Hematopoietic multipotent progenitor cell treated with erythropoietin and hydrocortisone succinate and interleukin-3 and kit ligand, for 17 days (in vitro differentiated cells): Measurements from ENCODE around the gene NDST1.
A peak's percentile ranks its signal among the peaks of the same experiment; 100 is the strongest.

Source experiments
- DNase-seq: peaks from one replicate; pipeline ENCODE4 v3.0.0-alpha.2; 2015; ENCODE audit warnings: low spot score

The NDST1 gene

DNA sequence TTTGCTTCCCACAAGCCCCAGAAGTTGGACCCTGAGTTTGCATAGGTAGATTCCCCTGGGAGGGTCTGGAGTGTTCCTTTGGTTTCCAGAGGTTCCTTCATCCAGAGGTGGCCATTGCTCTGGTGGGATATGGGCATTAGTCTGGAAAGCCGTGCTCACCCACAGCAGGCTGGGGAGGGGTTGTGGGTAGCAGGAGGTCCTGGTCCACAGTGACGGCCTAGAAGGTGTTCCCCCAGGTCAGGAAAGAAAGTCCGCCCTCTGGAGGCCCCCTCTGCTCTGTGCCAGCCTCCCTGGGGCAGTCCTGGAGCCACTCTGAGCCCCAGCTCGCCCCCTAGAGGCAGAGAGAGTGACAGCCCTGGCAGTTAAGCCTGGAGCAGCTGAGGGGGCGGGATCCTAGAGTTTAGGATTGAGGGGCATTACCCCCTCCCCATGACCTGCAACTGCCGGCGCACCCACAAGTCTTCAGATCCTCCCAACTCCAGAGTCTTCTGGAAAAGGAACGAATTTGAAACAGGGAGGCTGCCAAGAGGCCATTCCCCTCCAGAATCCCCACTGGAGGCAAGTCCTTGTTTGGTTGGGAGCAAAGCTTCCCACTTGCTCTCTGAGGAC, 36.8 kb downstream of the NDST1 start:
- peak; percentile 66 for DNase-seq

DNA sequence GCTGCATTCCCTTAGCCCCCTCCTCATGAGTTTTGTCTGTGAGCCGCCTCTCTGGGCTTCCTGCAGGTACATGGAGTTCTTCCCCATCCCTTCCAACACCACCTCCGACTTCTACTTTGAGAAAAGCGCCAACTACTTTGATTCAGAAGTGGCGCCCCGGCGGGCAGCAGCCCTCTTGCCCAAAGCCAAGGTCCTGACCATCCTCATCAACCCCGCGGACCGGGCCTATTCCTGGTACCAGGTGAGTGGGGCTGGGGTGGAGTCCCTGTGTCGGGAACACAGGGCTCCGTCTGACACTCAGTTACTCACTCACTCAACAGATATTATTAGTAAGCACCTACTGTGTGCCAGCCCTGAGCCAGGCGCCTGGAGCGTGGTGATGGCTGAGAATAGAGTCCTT, 37.3 kb downstream of the NDST1 start:
- DNase-seq = no peak

DNA sequence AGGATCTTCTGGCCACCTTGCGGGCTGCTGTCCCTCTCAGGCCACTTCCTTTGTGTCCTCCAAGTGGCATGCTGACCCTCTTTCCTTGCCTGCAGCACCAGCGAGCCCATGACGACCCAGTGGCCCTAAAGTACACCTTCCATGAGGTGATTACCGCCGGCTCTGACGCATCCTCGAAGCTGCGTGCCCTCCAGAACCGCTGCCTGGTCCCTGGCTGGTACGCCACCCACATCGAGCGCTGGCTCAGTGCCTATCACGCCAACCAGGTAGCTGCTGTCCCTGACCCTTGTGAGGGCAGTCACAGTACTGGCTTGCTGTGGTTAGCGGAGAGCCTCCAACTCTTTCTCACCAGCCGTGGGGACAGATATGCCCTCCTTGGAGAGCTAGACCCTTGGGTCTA, 40.2 kb downstream of the NDST1 start:
- no peak for DNase-seq

- no peak for DNase-seq
These were observed 41.8 kb downstream of the NDST1 start for GRCh38 chr5:150549735-150550134.

GRCh38 chr5:150550286-150550685, 42.4 kb downstream of the NDST1 start:
- no peak for DNase-seq

- no peak for DNase-seq
These were observed 43.1 kb downstream of the NDST1 start for GRCh38 chr5:150551066-150551465.

GRCh38 chr5:150553402-150553801, 45.5 kb downstream of the NDST1 start:
- no peak for DNase-seq

DNA sequence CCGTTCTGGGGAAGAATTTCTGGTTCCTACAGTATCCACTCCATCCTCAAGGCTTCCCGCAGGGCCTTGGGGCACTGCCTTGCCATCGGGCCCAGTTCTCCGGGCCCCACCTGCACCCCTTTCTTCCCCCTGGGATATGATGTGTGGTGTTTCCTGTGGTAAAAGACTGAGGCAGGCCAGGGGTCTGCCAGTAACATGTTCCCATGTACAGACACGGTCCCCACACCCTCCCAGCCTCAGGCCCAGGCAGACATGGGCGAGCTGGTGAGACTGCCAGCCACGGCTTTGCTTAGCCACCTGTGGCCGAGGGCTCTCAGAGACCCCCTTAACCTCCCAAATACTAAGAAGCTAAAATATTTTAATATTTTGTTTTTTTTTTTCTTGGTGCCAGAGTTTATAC, 46.0 kb downstream of the NDST1 start:
- DNase-seq = no peak

DNA sequence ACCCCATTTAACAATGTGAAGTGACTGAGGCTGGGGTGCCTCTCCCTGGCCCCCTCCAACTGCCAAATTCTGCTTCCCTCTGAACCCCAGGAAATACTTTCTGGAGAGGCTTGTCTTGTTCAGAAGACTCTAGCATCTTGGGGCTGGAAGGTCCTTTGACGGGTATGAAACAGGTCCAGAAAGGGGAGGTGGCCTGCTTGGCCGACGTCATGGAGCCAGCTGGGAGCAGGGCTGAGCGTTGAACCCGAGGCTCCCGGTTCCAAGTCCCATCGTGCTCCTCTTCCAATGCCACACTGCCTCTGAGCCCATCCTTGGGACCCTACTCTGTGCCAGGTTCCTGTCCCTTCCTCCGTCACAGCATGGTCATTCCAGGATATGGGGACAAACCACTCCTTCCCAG, 46.9 kb downstream of the NDST1 start:
- no peak for DNase-seq

GRCh38 chr5:150556106-150556505, 48.2 kb downstream of the NDST1 start:
- no peak for DNase-seq

- no peak for DNase-seq
These were observed 49.1 kb downstream of the NDST1 start for GRCh38 chr5:150556859-150557508.

DNA sequence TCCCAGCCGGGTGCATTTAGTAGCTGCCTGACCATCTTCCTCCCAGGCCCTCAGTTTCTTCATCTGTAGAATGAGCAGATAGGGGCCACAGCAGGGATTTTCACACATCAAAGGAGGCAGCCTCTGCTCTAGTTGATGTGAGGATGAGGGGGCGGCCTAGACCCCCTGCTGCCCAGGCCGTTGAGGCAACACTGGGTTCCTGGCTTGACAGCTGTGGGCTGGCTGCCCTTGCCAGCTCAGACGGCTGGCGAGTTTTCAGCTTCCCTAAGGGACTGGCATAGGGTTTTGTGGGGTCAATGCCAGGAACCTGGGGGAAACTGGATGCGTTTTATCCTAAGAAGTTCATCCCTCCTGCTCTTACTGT, 49.6 kb downstream of the NDST1 start:
- no peak for DNase-seq

GRCh38 chr5:150558088-150558621, 50.2 kb downstream of the NDST1 start:
- DNase-seq = no peak

GRCh38 chr5:150559088-150559487, 51.2 kb downstream of the NDST1 start:
- DNase-seq = no peak

DNA sequence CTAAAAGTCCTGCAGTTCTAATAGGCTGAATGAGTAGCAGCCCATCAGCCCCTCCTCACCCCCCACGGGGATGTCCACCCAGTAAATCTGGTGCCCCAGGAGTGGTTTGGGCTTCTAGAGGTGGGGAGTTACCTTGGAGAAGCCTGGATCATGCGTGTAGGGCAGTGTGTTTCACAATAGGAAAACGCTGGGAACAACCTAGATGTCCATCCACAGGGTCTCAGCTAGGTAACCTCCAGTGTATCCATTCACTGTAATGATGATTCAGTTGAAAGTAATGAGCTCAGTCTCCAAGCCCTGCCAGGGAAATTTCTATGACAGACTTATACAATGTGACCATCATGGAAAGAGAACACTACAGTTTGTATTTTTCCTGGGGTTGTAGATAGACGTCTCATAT, 51.8 kb downstream of the NDST1 start:
- DNase-seq = no peak

- DNase-seq = peak; percentile 85
These were observed 52.7 kb downstream of the NDST1 start for GRCh38 chr5:150560401-150561191.

DNA sequence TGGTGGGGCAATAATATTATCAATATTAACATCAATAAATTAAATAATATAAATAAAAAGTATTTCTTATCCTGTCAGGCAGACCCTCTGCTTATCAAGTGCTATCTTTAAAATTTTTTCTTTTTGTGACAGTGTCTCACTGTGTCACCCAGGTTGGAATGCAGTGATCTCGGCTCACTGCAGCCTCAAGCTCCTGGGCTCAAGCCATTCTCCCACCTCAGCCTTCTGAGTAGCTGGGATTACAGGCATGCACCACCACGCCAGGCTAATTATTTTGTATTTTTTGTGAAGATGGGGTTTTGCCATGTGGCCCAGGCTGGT, 53.2 kb downstream of the NDST1 start:
- DNase-seq = no peak

DNA sequence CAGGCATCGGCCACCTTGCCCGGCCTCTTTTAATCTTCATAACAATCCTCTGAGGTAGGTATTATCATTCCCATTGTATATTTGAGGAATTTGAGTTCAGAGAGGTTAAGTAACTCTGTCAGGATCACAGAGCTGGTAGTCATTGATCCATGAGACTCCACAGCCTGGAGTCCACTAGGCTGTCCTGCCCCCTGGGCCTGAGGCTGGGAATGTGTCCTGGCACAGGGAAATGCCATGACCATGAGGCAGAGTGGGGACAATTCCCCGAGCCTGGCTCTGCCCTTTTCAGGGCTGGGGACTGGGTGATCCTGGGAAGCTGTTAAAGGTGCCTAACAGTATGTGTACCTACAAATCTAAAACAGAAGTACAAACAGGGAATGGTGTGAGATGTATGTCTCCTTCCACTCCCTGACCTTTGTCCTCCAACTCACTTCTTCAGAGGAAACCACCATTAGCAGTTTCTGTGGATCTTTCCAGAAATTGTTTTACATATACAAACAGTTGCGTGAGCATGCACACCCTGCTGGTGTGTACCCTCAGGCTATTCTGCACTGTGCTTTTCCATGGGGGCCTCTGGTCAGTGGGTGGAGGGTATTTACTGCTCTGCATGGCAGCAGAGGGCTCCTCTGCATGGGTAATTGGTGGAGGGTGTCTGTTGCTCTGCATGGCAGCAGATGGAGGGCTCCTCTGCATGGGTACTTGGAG, 53.8 kb downstream of the NDST1 start:
- no peak for DNase-seq

DNA sequence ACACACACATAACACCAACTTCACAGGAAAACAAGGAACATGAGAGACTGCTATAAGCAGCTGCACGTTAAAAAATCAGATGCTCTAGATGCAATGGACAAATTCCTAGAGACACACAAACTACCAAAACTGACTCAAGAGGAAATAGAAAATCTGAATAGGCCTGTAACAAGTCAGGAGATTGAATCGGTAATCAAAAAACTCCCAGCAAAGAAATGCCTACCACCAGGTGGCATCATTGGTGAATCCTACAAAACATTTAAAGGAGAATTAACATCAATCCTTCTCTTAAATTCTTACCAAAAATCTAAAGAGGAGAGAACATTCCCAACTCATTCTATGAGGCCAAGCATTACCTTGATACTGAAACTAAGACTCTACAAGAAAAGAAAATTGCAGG, 54.9 kb downstream of the NDST1 start:
- DNase-seq = no peak

- no peak for DNase-seq
These were observed 57.9 kb downstream of the NDST1 start for GRCh38 chr5:150565868-150566267.

- DNase-seq = no peak
These were observed 59.2 kb downstream of the NDST1 start for GRCh38 chr5:150567031-150567717.

DNA sequence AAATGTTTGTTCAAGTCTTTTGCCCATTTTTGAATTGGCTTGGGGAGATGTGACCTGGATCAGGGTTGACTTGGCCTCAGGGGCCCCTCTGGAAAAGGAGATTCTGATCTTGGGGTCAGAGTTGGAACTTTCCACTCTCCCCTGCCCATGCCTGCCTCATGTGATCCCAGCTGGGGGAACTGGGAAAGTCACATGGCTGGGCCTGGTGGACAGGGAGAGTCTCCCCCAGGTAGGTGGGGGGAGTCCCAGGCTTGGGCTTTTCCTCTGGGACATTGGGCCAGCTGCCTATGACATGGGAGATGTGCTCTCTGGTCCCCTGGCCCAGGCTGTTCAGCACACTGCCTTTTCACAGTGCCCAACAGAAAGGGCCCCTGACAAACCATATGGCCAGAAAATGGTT, 60.7 kb downstream of the NDST1 start:
- DNase-seq = no peak
